Liver (tissue), 9 donors: Measurements from ENCODE around the gene VGF. TPM values are rescaled to one million over a fixed set of nuclear protein-coding genes. Genes with fewer than 3 reads are reported as not detected.

Experiments
- DNase-seq: peaks from one replicate; pipeline ENCODE4 v3.0.0-alpha.2; 2017; ENCODE audit warnings: low spot score
- H3K27ac ChIP-seq, 2 donors: one replicate each; pipeline ENCODE4 v1.7.0; 2013; ENCODE audit warnings: inconsistent platforms in 2 of 2, low read length in 2 of 2, control low read depth in 1 of 2, low read depth in 1 of 2, mild to moderate bottlenecking in 1 of 2
- H3K27me3 ChIP-seq, 4 donors: one replicate each; pipeline versions ENCODE4 v1.6.1 to v1.7.0; 2013; ENCODE audit warnings: low read length in 3 of 4, inconsistent platforms in 1 of 4, mild to moderate bottlenecking in 1 of 4, moderate library complexity in 1 of 4; ENCODE audit not compliant: control insufficient read depth in 4 of 4, insufficient read depth in 4 of 4
- H3K36me3 ChIP-seq, 4 donors: one replicate each; pipeline versions ENCODE4 v1.6.1 to v1.7.0; 2013; ENCODE audit warnings: low read length in 3 of 4, mild to moderate bottlenecking in 3 of 4, low read depth in 1 of 4, moderate library complexity in 1 of 4; ENCODE audit not compliant: control insufficient read depth in 4 of 4, insufficient read depth in 3 of 4
- H3K4me1 ChIP-seq, 4 donors: one replicate each; pipeline versions ENCODE4 v1.6.1 to v1.7.0; 2013; ENCODE audit warnings: low read length in 3 of 4, mild to moderate bottlenecking in 3 of 4, moderate library complexity in 1 of 4; ENCODE audit not compliant: control insufficient read depth in 4 of 4, insufficient read depth in 4 of 4
- H3K4me3 ChIP-seq, 3 donors: one replicate each; pipeline versions ENCODE4 v1.6.1 to v1.7.0; 2013; ENCODE audit warnings: low read length in 3 of 3, control low read depth in 1 of 3, low read depth in 1 of 3, mild to moderate bottlenecking in 1 of 3
- H3K9ac ChIP-seq, 2 donors: one replicate each; pipeline ENCODE4 v1.7.0; 2013; ENCODE audit warnings: low read length in 2 of 2, mild to moderate bottlenecking in 2 of 2, moderate library complexity in 2 of 2, control low read depth in 1 of 2, low read depth in 1 of 2
- H3K9me3 ChIP-seq, 4 donors: one replicate each; pipeline versions ENCODE4 v1.6.1 to v1.7.0; 2013; ENCODE audit warnings: low read length in 3 of 4; ENCODE audit not compliant: control insufficient read depth in 4 of 4
- ATF3 ChIP-seq: IDR thresholded peaks from 2 replicates; pipeline ENCODE4 v1.6.1; 2016; ENCODE audit warnings: antibody characterized with exemption
- CTCF ChIP-seq: fragments of 150-350 bp; IDR thresholded peaks from 2 replicates; pipeline ENCODE4 v1.5.1; 2017; ENCODE audit warnings: improper control_type of control experiment, low read depth, low read length; ENCODE audit not compliant: missing input control
- EGR1 ChIP-seq, 2 donors: IDR thresholded peaks; 2 replicates each; pipeline ENCODE4 v1.6.1; 2016 to 2018; ENCODE audit warnings: antibody characterized with exemption in 2 of 2, low read depth in 2 of 2
- GABPA ChIP-seq, 2 donors: IDR thresholded peaks in 1 of 2; conservative IDR thresholded peaks in 1 of 2; 2 replicates each; pipeline ENCODE4 v1.6.1; 2016; ENCODE audit warnings: antibody characterized with exemption in 2 of 2, mild to moderate bottlenecking in 1 of 2, moderate library complexity in 1 of 2
- HNF4A ChIP-seq, 2 donors: conservative IDR thresholded peaks; 2 replicates each; pipeline ENCODE4 v1.6.1; 2016; ENCODE audit warnings: antibody characterized with exemption in 2 of 2, mild to moderate bottlenecking in 2 of 2
- HNF4G ChIP-seq: IDR thresholded peaks from 2 replicates; pipeline ENCODE4 v1.6.1; 2016; ENCODE audit warnings: antibody characterized with exemption
- MAX ChIP-seq: IDR thresholded peaks from 2 replicates; pipeline ENCODE4 v1.6.1; 2016; ENCODE audit warnings: antibody characterized with exemption
- NR2F2 ChIP-seq: IDR thresholded peaks from 2 replicates; pipeline ENCODE4 v1.6.1; 2016; ENCODE audit warnings: antibody characterized with exemption
- REST ChIP-seq: IDR thresholded peaks from 2 replicates; pipeline ENCODE4 v1.6.1; 2016; ENCODE audit warnings: antibody characterized with exemption, mild to moderate bottlenecking
- RXRA ChIP-seq, 2 donors: IDR thresholded peaks; 2 replicates each; pipeline ENCODE4 v1.6.1; 2017 to 2018; ENCODE audit warnings: antibody characterized with exemption in 2 of 2, mild to moderate bottlenecking in 1 of 2
- SP1 ChIP-seq: IDR thresholded peaks from 2 replicates; pipeline ENCODE4 v1.6.1; 2018; ENCODE audit warnings: antibody characterized with exemption, mild to moderate bottlenecking
- TAF1 ChIP-seq: conservative IDR thresholded peaks from 2 replicates; pipeline ENCODE4 v1.6.1; 2016; ENCODE audit warnings: antibody characterized with exemption, mild to moderate bottlenecking
- ZBTB33 ChIP-seq: IDR thresholded peaks from 2 replicates; pipeline ENCODE4 v1.6.1; 2016; ENCODE audit warnings: antibody characterized with exemption
- WGBS: extraction: QIAGEN DNeasy Blood & Tissue Kit; methylation state at CpG from one replicate; pipeline ENCODE4 v1.1.7; 2013; 5-methylcytosine and 5-hydroxymethylcytosine counted together
- polyA plus RNA-seq, 2 donors: library from polyadenylated mRNA; stranded (reverse) in 1 of 2; unstranded in 1 of 2; fragments of 200-250 nt in 1 of 2; fragments of >200 nt in 1 of 2; fragmentation: Nextera tagmentation in 1 of 2; extraction: Ambion mirVana in 1 of 2; gene quantifications; one replicate each; pipeline versions ENCODE4 v1.2.1 to v1.2.3, GENCODE V29; 2013 to 2015
- total RNA-seq, 2 donors: library from RNA; depleted of rRNA; stranded (reverse); fragments of >200 nt; gene quantifications; one replicate each; pipeline ENCODE4 v1.2.3, GENCODE V29; 2014
- donor health status: healthy.
- donor health status: healthy.
- donor health status: healthy.
- donor health status: healthy.
- donor health status: healthy.

Gene VGF
- total and polyA plus RNA-seq, 4 donors, result not detected

- peaks cover 2 to 20% (median 12%) of the 10 kb centered on the region in 4 donors for H3K4me1 ChIP-seq
- DNase-seq, result no peak
- no peak overlapping the region for H3K9ac ChIP-seq
- WGBS, result 64% methylated on average over 14 of the region's 14 CpGs
- H3K4me3 ChIP-seq, result no peak overlapping the region
- no peaks in the 10 kb centered on the region for H3K9me3 ChIP-seq
- H3K27ac ChIP-seq, result no peak overlapping the region
- peaks cover 5 to 13% (median 6%) of the 10 kb centered on the region in 4 donors for H3K36me3 ChIP-seq
- peaks cover 0 to under 1% (median 0%) of the 10 kb centered on the region in 4 donors for H3K27me3 ChIP-seq
- TF ChIP-seq NR2F2 (no peak), MAX (no peak), REST (no peak), EGR1 (IDR thresholded peaks at IDR 0.05; ENCODE audit: low read depth in 2 of 2) (no peak), GABPA (IDR thresholded peaks at IDR 0.05 in 1 of 2, conservative IDR thresholded peaks at IDR 0.05 in 1 of 2) (no peak), ATF3 (no peak), SP1 (no peak), RXRA (IDR thresholded peaks at IDR 0.05) (no peak), ZBTB33 (no peak)
Observed at GRCh38 chr7:101156866-101157589, 8.3 kb downstream of the VGF start.

GRCh38 chr7:101156277-101156676 is 9.1 kb downstream of the VGF start:
- no peaks in the 10 kb centered on the region for H3K27me3 ChIP-seq

More at GRCh38 chr7:101156277-101156676, 9.1 kb downstream of the VGF start:
- H3K9ac ChIP-seq, result no peak overlapping the region
- no peak for DNase-seq
- 91% methylated on average over 6 of the region's 6 CpGs for WGBS
- H3K9me3 ChIP-seq, result no peaks in the 10 kb centered on the region
- H3K27ac ChIP-seq, result no peak overlapping the region
- H3K36me3 ChIP-seq, result peaks cover 5 to 13% (median 6%) of the 10 kb centered on the region in 4 donors
- TF ChIP-seq EGR1 (IDR thresholded peaks at IDR 0.05; ENCODE audit: low read depth in 2 of 2), result no peak
- TF ChIP-seq RXRA (IDR thresholded peaks at IDR 0.05), result no peak
- no peak for TF ChIP-seq NR2F2
- TF ChIP-seq GABPA (IDR thresholded peaks at IDR 0.05 in 1 of 2, conservative IDR thresholded peaks at IDR 0.05 in 1 of 2), result no peak
- no peak for TF ChIP-seq HNF4G
- TF ChIP-seq TAF1, result no peak
- TF ChIP-seq HNF4A (conservative IDR thresholded peaks at IDR 0.05), result no peak
- no peak for TF ChIP-seq CTCF
- no peak for TF ChIP-seq ZBTB33
- no peak for TF ChIP-seq ATF3
- TF ChIP-seq REST, result no peak
- no peak overlapping the region for H3K4me3 ChIP-seq
- peaks cover 2 to 20% (median 12%) of the 10 kb centered on the region in 4 donors for H3K4me1 ChIP-seq
